ENCODE data around the gene CFHR2.
"Not testable (repeated sequence)": the region's sequence is repeated elsewhere in the genome, so short reads cannot be mapped to it uniquely, and the experiment has no call there.

The CFHR2 gene

GRCh38 chr1:196980859-196981258, 37.3 kb downstream of the CFHR2 start:
- TF ChIP-seq, protein P1, sequence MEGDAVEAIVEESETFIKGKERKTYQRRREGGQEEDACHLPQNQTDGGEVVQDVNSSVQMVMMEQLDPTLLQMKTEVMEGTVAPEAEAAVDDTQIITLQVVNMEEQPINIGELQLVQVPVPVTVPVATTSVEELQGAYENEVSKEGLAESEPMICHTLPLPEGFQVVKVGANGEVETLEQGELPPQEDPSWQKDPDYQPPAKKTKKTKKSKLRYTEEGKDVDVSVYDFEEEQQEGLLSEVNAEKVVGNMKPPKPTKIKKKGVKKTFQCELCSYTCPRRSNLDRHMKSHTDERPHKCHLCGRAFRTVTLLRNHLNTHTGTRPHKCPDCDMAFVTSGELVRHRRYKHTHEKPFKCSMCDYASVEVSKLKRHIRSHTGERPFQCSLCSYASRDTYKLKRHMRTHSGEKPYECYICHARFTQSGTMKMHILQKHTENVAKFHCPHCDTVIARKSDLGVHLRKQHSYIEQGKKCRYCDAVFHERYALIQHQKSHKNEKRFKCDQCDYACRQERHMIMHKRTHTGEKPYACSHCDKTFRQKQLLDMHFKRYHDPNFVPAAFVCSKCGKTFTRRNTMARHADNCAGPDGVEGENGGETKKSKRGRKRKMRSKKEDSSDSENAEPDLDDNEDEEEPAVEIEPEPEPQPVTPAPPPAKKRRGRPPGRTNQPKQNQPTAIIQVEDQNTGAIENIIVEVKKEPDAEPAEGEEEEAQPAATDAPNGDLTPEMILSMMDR (IDR thresholded peaks at IDR 0.05; ENCODE audit: low read depth, low read length), result no peak
- H3K4me3 ChIP-seq (ENCODE audit: low read depth, low read length), result no peak overlapping the region

DNA sequence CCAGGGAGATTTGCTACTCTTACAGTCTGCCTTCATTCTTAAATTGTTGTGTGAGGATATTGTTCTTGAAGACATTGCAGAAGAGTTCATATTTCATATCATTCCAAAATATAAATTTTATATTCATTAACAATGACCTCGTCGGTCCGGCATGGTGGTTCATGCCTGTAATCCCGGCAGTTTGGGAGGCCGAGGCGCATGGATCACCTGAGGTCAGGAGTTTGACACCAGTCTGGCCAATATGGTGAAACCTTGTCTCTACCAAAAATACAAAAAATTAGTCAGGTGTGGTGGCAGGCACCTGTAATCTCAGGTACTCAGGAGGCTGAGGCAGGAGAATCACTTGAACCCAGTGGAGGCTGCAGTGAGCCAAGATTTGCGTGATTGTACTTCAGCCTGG, 38.7 kb downstream of the CFHR2 start:
- H3K4me3 ChIP-seq (ENCODE audit: low read depth, low read length), result not testable (repeated sequence)

GRCh38 chr1:196991919-196992651, 48.5 kb downstream of the CFHR2 start:
- H3K4me3 ChIP-seq (ENCODE audit: low read depth, low read length), result not testable (repeated sequence)

GRCh38 chr1:196993916-196994315, 50.4 kb downstream of the CFHR2 start:
- H3K4me3 ChIP-seq (ENCODE audit: low read depth, low read length), result no peak overlapping the region
- TF ChIP-seq, protein P1 (IDR thresholded peaks at IDR 0.05; ENCODE audit: low read depth, low read length), result no peak

- H3K4me3 ChIP-seq (ENCODE audit: low read depth, low read length), result no peak overlapping the region
- TF ChIP-seq, protein P1 (IDR thresholded peaks at IDR 0.05; ENCODE audit: low read depth, low read length), result no peak
Observed at GRCh38 chr1:196997423-196997822, 53.9 kb downstream of the CFHR2 start.

GRCh38 chr1:197001828-197002227, 58.3 kb downstream of the CFHR2 start:
- TF ChIP-seq, protein P1 (IDR thresholded peaks at IDR 0.05; ENCODE audit: low read depth, low read length), result no peak
- H3K4me3 ChIP-seq (ENCODE audit: low read depth, low read length), result no peak overlapping the region

- H3K4me3 ChIP-seq (ENCODE audit: low read depth, low read length), result no peak overlapping the region
- TF ChIP-seq, protein P1 (IDR thresholded peaks at IDR 0.05; ENCODE audit: low read depth, low read length), result no peak
Observed at GRCh38 chr1:197003132-197003531, 59.6 kb downstream of the CFHR2 start.

DNA sequence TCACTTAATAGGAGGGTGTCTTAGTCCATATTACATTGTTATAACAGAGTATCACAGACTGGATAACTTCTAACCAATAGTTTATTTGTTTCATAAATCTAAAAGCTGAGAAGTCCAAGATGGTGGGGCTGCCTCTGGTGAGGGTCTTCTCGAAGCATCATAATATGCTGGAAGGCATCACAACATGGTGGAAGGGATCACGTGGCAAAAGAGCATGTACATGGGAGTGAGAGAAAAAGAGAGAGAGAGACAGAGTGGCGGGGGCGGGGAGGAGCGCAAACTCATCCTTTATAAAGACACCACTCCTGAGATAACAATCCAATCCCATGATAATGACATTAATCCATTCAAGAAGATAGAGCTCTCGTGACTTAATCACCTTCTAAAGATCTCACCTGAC, 65.3 kb downstream of the CFHR2 start:
- TF ChIP-seq, protein P1 (IDR thresholded peaks at IDR 0.05; ENCODE audit: low read depth, low read length), result no peak
- no peak overlapping the region for H3K4me3 ChIP-seq (ENCODE audit: low read depth, low read length)
